HFFc6 (cell line): ENCODE measurements around the gene LRRC59. TPM values are rescaled to one million over a fixed set of nuclear protein-coding genes. Genes with fewer than 3 reads are reported as not detected.
"Not testable (repeated sequence)": the region's sequence is repeated elsewhere in the genome, so short reads cannot be mapped to it uniquely, and the experiment has no call there.

ENCODE experiments used
- DNase-seq: peaks from one replicate; pipeline ENCODE4 v3.0.0-alpha.2; 2018
- H3K27ac Mint-ChIP-seq: 2 replicates; pipeline ENCODE4 v1.8.0; 2020; ENCODE audit warnings: mild to moderate bottlenecking, mixed read lengths
- H3K27me3 Mint-ChIP-seq: 2 replicates; pipeline ENCODE4 v1.8.0; 2021; ENCODE audit warnings: mild to moderate bottlenecking, moderate library complexity, mixed read lengths; ENCODE audit not compliant: insufficient read depth
- H3K36me3 Mint-ChIP-seq: 2 replicates; pipeline ENCODE4 v1.8.0; 2021; ENCODE audit warnings: low read depth, mixed read lengths
- H3K4me1 Mint-ChIP-seq: 2 replicates; pipeline ENCODE4 v1.8.0; 2020; ENCODE audit warnings: low read depth, mixed read lengths
- H3K4me3 Mint-ChIP-seq: 2 replicates; pipeline ENCODE4 v1.8.0; 2020; ENCODE audit warnings: mild to moderate bottlenecking, moderate library complexity, mixed read lengths
- H3K9me3 Mint-ChIP-seq: 2 replicates; pipeline ENCODE4 v1.8.0; 2020; ENCODE audit warnings: mild to moderate bottlenecking, mixed read lengths
- CTCF ChIP-seq: fragments of 200-600 bp; sonication (generic); IDR thresholded peaks from 2 replicates; pipeline ENCODE4 v1.5.0; 2021; ENCODE audit warnings: antibody characterized with exemption, mild to moderate bottlenecking
- total RNA-seq, 6 experiments: library from RNA; stranded (reverse); fragmentation: NEBNext Ultra II Directional; extraction: Animal tissue kit (Norgen Biotek cat#: 25700); gene quantifications; 2 replicates in 1 of 6; 3 replicates in 5 of 6; pipeline ENCODE4 v1.2.3, GENCODE V29; 2021

The LRRC59 gene
- total RNA-seq, 6 experiments from 2014 or later = 214 to 272 (median 261) TPM

- no peak overlapping the region for H3K27ac Mint-ChIP-seq
- no peak for TF ChIP-seq CTCF
- H3K4me3 Mint-ChIP-seq = no peak overlapping the region
- H3K9me3 Mint-ChIP-seq = no peaks in the 10 kb centered on the region
- H3K4me1 Mint-ChIP-seq = no peaks in the 10 kb centered on the region
- H3K36me3 Mint-ChIP-seq = no peaks in the 10 kb centered on the region
- DNase-seq = no peak
- peaks cover 25% of the 10 kb centered on the region for H3K27me3 Mint-ChIP-seq
Observed at GRCh38 chr17:50407921-50408320, 10.6 kb upstream of the LRRC59 start.

- H3K9me3 Mint-ChIP-seq = no peaks in the 10 kb centered on the region
- H3K36me3 Mint-ChIP-seq = no peaks in the 10 kb centered on the region
- H3K27me3 Mint-ChIP-seq = peaks cover 25% of the 10 kb centered on the region
- H3K4me3 Mint-ChIP-seq = no peak overlapping the region
- no peaks in the 10 kb centered on the region for H3K4me1 Mint-ChIP-seq
- no peak overlapping the region for H3K27ac Mint-ChIP-seq
- no peak for DNase-seq
- no peak for TF ChIP-seq CTCF
Observed at GRCh38 chr17:50406578-50406977, 9.3 kb upstream of the LRRC59 start.

- not testable (repeated sequence) for H3K27ac Mint-ChIP-seq, DNase-seq, H3K4me3 Mint-ChIP-seq, H3K36me3 Mint-ChIP-seq, H3K4me1 Mint-ChIP-seq, H3K9me3 Mint-ChIP-seq
- peaks cover 29% of the 10 kb centered on the region for H3K27me3 Mint-ChIP-seq
Observed at GRCh38 chr17:50405351-50405750, 8.0 kb upstream of the LRRC59 start.

GRCh38 chr17:50399591-50399990, 2.3 kb upstream of the LRRC59 start:
- not testable (repeated sequence) for H3K27ac Mint-ChIP-seq, DNase-seq, H3K9me3 Mint-ChIP-seq, H3K27me3 Mint-ChIP-seq, H3K4me3 Mint-ChIP-seq
- Mint-ChIP-seq H3K4me1 (peaks cover 15% of the 10 kb centered on the region), H3K36me3 (peaks cover 22% of the 10 kb centered on the region)

GRCh38 chr17:50398672-50399071, 1.3 kb upstream of the LRRC59 start:
- Mint-ChIP-seq H3K36me3 (peaks cover 30% of the 10 kb centered on the region), H3K4me1 (peaks cover 24% of the 10 kb centered on the region)
- H3K27me3 Mint-ChIP-seq, H3K9me3 Mint-ChIP-seq, H3K4me3 Mint-ChIP-seq, H3K27ac Mint-ChIP-seq, DNase-seq: not testable (repeated sequence)

GRCh38 chr17:50397919-50398285, 579 bp upstream of the LRRC59 start:
- no peak for TF ChIP-seq CTCF
- H3K4me3 Mint-ChIP-seq = peak overlapping the region; percentile 97
- H3K36me3 Mint-ChIP-seq = peaks cover 37% of the 10 kb centered on the region
- DNase-seq = no peak
- H3K4me1 Mint-ChIP-seq = peaks cover 32% of the 10 kb centered on the region
- H3K27me3 Mint-ChIP-seq = peaks cover 4% of the 10 kb centered on the region
- H3K9me3 Mint-ChIP-seq = no peaks in the 10 kb centered on the region
- peak overlapping the region; percentile 94 for H3K27ac Mint-ChIP-seq

- no peak for TF ChIP-seq CTCF
- Mint-ChIP-seq H3K4me1 (peaks cover 41% of the 10 kb centered on the region), H3K9me3 (no peaks in the 10 kb centered on the region), H3K27me3 (peaks cover 4% of the 10 kb centered on the region), H3K27ac (peak overlapping the region; percentile 94), H3K36me3 (peaks cover 45% of the 10 kb centered on the region), H3K4me3 (peak overlapping the region; percentile 97)
- peak; percentile 26 for DNase-seq
Observed at GRCh38 chr17:50396261-50397110, 837 bp downstream of the LRRC59 start.
